Suprapubic skin (tissue), 4 donors: ENCODE results near the gene RPL15.

Experiments used
- CTCF ChIP-seq, 2 donors: fragments of 200-600 bp in 1 of 2; fragments of 450-650 bp in 1 of 2; sonication (generic) in 1 of 2; IDR thresholded peaks; one replicate each; pipeline ENCODE4 v1.5.1; 2016 to 2019; ENCODE audit warnings: antibody characterized with exemption in 2 of 2, mild to moderate bottlenecking in 1 of 2, moderate library complexity in 1 of 2
- EP300 ChIP-seq: sonication (generic); formaldehyde crosslinking; IDR thresholded peaks from one replicate; pipeline ENCODE4 v1.6.1; 2017; ENCODE audit warnings: antibody characterized with exemption
- POLR2A ChIP-seq, 2 donors: fragments of 450-650 bp; IDR thresholded peaks; one replicate each; pipeline ENCODE4 v1.6.1; 2017; ENCODE audit warnings: antibody characterized with exemption in 2 of 2, mild to moderate bottlenecking in 2 of 2, moderate library complexity in 2 of 2
- POLR2AphosphoS5 ChIP-seq, 3 donors: sonication (generic); formaldehyde crosslinking; IDR thresholded peaks; one replicate each; pipeline ENCODE4 v1.6.1; 2017; ENCODE audit warnings: antibody characterized with exemption in 3 of 3

GRCh38 chr3:23948761-23949160 lies 31.8 kb downstream of the RPL15 start:
- no peak for TF ChIP-seq CTCF (IDR thresholded peaks at IDR 0.05)
- no peak for TF ChIP-seq POLR2AphosphoS5 (IDR thresholded peaks at IDR 0.05)
- no peak for TF ChIP-seq POLR2A (IDR thresholded peaks at IDR 0.05)
- no peak for TF ChIP-seq EP300
